Measurements from ENCODE around the gene EARS2. TPM values are rescaled to one million over a fixed set of nuclear protein-coding genes. Genes with fewer than 3 reads are reported as not detected.

EARS2 gene
- total and polyA plus RNA-seq, 10 donors: 9.8 to 21.8 (median 17.2) TPM

- Histone ChIP-seq H3K9me3 (no peaks in the 10 kb centered on the region), H3K4me3 (no peak overlapping the region), H3K27me3 (replicated peaks in 1 of 7) (no peaks in the 10 kb centered on the region), H3K27ac (no peak overlapping the region), H3K4me1 (peaks cover 0 to 38% (median 18%) of the 10 kb centered on the region in 6 donors), H3K36me3 (peaks cover 0 to 99% (median 51%) of the 10 kb centered on the region in 6 donors)
- intact Hi-C loops (cut with DNase I; ENCODE audit: low total_unique reads): no loop called here
- 85 to 93% (median 91%) methylated on average over 5 of the region's 5 CpGs for WGBS, 5 donors
- DNase-seq: no peak
- TF ChIP-seq CTCF (IDR thresholded peaks at IDR 0.05 in 8 of 11, conservative IDR thresholded peaks at IDR 0.05 in 3 of 11) (no peak), POLR2AphosphoS5 (IDR thresholded peaks at IDR 0.05) (no peak), POLR2A (IDR thresholded peaks at IDR 0.05) (no peak)
Observed at GRCh38 chr16:23573817-23574216, 16.7 kb upstream of the EARS2 start.

DNA sequence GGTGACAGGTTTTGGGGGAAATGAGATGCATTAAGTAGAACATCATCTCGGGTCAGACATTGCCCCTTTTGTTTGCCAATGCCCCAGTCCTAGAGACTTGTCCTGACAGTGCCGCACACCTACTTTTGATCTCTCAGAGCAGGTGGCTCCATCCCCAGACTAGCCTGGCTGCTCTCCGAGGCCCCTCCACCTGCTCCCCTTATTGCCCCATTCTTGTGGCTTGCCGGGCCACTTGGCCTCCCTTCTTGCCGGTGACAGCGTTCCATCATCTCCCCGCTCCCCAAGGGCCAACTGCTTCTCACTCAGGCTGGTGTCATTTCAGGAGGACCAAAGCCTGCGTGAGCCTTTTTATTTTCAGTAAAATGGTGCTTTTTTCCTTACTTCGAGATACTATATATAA is 15.2 kb upstream of the EARS2 start:
- no peak for DNase-seq
- no peaks in the 10 kb centered on the region for H3K9me3 ChIP-seq
- peaks cover 0 to 29% (median 16%) of the 10 kb centered on the region in 6 donors for H3K4me1 ChIP-seq
- peak in 1 of 3 donors; percentile 14 for TF ChIP-seq POLR2AphosphoS5 (IDR thresholded peaks at IDR 0.05)
- no peak for TF ChIP-seq POLR2A (IDR thresholded peaks at IDR 0.05)
- TF ChIP-seq CTCF (IDR thresholded peaks at IDR 0.05 in 8 of 11, conservative IDR thresholded peaks at IDR 0.05 in 3 of 11): no peak
- no peak overlapping the region for H3K4me3 ChIP-seq
- H3K27ac ChIP-seq: no peak overlapping the region
- 93 to 96% (median 95%) methylated on average over 9 of the region's 9 CpGs for WGBS, 5 donors
- peaks cover 0 to 100% (median 63%) of the 10 kb centered on the region in 6 donors for H3K36me3 ChIP-seq
- intact Hi-C loops (cut with DNase I; ENCODE audit: low total_unique reads): no loop called here
- H3K27me3 ChIP-seq (replicated peaks in 1 of 7): no peaks in the 10 kb centered on the region

- H3K36me3 ChIP-seq: peaks cover 0 to 100% (median 68%) of the 10 kb centered on the region in 6 donors
- H3K9me3 ChIP-seq: no peaks in the 10 kb centered on the region
- H3K4me1 ChIP-seq: peaks cover 0 to 29% (median 16%) of the 10 kb centered on the region in 6 donors
- H3K27me3 ChIP-seq (replicated peaks in 1 of 7): no peaks in the 10 kb centered on the region
- intact Hi-C loops (cut with DNase I; ENCODE audit: low total_unique reads): no loop called here
- H3K27ac ChIP-seq: no peak overlapping the region
- DNase-seq: no peak
- whole genome bisulfite sequencing, 5 donors: 95 to 99% (median 96%) methylated on average over 5 of the region's 5 CpGs
- no peak overlapping the region for H3K4me3 ChIP-seq
- TF ChIP-seq POLR2AphosphoS5 (IDR thresholded peaks at IDR 0.05) (no peak), POLR2A (IDR thresholded peaks at IDR 0.05) (no peak), CTCF (IDR thresholded peaks at IDR 0.05 in 8 of 11, conservative IDR thresholded peaks at IDR 0.05 in 3 of 11) (no peak)
Observed at GRCh38 chr16:23571895-23572294, 14.7 kb upstream of the EARS2 start.

DNA sequence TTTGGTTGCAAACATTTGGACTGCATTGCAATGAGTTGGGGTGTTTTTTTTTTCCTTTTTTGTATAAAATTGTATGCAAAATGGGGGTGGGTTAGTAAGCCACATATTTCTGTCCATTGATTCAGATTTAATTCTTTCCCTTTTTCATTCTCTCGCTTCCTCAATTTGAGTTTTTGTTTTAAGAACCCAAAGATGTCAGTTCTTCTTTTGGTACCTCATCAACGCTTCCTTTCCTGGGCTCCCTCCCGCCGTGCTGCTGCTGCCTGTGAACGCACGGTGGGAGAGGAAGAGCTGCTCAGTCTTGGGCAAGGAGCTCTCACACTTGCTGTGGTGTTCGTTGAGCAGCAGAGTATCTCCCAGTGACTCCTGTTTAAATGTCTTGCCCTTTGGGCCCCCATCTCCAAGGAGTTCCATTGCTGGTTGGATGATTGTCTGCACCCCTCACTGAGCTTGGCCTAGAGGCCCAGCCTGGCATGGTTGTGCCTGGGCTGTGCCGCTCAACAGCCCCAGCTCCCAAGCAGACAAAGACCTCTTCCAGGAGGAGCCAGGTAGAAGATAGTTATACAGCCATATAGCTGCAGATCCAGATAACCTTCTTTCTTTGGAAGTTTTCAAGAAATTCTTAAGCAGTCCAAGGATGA is 14.0 kb upstream of the EARS2 start:
- Histone ChIP-seq H3K4me1 (peaks cover 0 to 29% (median 16%) of the 10 kb centered on the region in 6 donors), H3K4me3 (no peak overlapping the region), H3K36me3 (peaks cover 0 to 100% (median 73%) of the 10 kb centered on the region in 6 donors), H3K27me3 (replicated peaks in 1 of 7) (no peaks in the 10 kb centered on the region), H3K9me3 (no peaks in the 10 kb centered on the region), H3K27ac (peak overlapping the region in 4 of 8 donors; percentile 8 to 64 (median 33))
- intact Hi-C loops (cut with DNase I; ENCODE audit: low total_unique reads): no loop called here
- peak in 1 of 3 donors; percentile 55 for TF ChIP-seq POLR2AphosphoS5 (IDR thresholded peaks at IDR 0.05)
- TF ChIP-seq CTCF (IDR thresholded peaks at IDR 0.05 in 8 of 11, conservative IDR thresholded peaks at IDR 0.05 in 3 of 11): no peak
- no peak for DNase-seq
- WGBS, 5 donors: 50 to 59% (median 53%) methylated on average over 8 of the region's 8 CpGs
